Measurements from ENCODE around the gene COQ5.
"Not testable (repeated sequence)": the region's sequence is repeated elsewhere in the genome, so short reads cannot be mapped to it uniquely, and the experiment has no call there.

The COQ5 gene

DNA sequence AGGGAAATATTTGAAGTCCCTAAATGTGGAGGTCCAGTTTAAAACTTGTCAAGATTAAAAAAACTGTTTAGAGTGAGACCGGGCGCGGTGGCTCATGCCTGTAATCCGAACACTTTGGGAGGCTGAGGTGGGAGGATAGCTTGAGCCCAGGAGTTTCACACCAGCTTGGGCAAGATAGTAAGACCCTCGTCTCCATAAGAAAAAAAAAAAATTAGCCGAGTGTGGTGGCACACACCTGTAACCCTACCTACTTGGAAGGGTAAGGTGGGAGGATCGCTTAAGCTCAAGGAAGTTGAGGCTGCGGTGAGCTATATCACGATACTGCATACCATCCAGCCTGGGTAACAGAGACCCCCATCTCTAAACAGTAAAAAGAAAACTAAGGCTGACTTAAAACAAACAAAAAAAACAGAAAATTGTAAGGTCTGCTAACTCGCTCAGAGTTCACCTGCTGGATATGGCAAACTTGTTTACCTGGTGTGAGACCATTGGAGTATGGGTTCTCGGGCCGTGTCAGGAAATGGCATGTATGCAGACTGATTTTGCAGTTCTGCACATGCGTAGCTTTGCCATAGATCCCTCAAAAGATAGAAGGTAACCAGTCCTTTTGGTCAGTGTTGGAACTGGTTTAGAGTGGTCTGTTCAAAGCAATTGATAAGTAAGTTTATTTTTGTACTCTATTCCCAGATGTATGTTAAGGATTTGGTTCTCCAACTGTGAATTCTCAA is 7.3 kb upstream of the COQ5 start:
- Mint-ChIP-seq H3K4me3 (peak overlapping the region; percentile 91), H3K4me1 (ENCODE audit: low read depth) (peaks cover 54% of the 10 kb centered on the region), H3K27me3 (no peaks in the 10 kb centered on the region), H3K27ac (peak overlapping the region; percentile 53), H3K36me3 (ENCODE audit: low read depth) (peaks cover 37% of the 10 kb centered on the region), H3K9me3 (no peaks in the 10 kb centered on the region)

DNA sequence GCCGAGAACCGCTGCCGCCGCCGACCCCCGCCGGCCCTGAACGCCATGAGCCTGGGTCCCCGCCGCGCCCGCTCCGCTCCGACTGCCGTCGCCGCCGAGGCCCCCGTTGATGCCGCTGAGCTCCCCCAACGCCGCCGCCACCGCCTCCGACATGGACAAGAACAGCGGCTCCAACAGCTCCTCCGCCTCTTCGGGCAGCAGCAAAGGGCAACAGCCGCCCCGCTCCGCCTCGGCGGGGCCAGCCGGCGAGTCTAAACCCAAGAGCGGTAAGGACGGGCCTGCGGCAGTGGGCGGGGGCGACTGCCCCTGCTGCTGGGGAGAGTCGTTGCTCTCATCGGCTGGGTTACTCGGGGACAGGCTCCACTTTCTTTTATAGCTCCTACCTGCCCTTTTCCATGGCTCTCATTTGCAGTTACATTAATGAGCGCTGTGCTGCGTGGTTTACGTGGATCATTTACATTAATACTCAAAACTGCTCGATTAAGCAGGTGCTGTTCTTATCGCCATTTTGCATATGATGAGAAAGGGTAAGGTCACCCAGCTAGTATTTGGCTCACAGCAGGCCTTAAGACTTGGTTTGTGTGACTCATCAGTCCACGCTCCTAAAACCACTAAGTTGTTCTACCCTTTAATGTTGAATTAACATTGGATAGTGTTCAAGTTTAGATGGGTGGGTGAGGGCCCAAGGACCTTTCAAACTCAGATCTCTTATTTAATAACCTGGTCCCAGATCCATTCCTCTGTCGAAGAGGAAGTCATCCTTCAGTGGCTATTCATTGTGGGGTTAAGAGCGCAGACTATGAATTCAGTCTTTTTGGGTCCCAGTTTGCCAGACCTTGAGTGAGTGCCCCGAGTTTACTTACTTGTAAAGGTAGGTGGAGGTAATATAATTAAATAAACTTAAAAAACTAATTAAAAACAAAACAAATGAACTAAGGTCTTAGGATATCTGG is 6.0 kb upstream of the COQ5 start:
- Mint-ChIP-seq H3K4me3 (peak overlapping the region; percentile 91), H3K27ac (peak overlapping the region; percentile 93), H3K4me1 (ENCODE audit: low read depth) (peaks cover 51% of the 10 kb centered on the region), H3K9me3 (no peaks in the 10 kb centered on the region), H3K27me3 (no peaks in the 10 kb centered on the region), H3K36me3 (ENCODE audit: low read depth) (peaks cover 25% of the 10 kb centered on the region)

DNA sequence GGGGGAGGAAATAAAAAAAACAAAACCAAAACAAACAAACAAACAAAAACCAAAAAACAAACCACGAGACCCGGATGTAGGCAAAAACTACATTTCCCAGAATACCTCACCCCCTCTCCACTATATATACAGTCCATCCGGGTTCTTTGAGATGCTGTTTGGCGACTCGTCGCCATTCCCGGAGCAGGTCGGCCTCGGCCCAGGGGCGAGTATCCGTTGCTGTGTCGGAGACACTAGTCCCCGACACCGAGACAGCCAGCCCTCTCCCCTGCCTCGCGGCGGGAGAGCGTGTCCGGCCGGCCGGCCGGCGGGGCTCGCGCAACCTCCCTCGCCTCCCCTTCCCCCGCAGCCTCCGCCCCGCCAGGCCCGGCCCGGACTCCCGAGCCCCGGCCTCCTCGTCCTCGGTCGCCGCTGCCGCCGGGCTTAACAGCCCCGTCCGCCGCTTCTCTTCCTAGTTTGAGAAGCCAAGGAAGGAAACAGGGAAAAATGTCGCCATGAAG is 5.3 kb upstream of the COQ5 start, which contains the start of gene RNF10:
TSS of gene RNF10 (plus strand) at position 154 of the 500 bp plus-strand sequence. CDS start 456 bp downstream, outside the sequence.
- Mint-ChIP-seq H3K27ac (peak within 1 kb of the TSS; percentile 93), H3K27me3 (no peaks in the 10 kb centered on the region), H3K4me3 (peak within 1 kb of the TSS; percentile 91), H3K9me3 (no peaks in the 10 kb centered on the region), H3K36me3 (ENCODE audit: low read depth) (peaks cover 25% of the 10 kb centered on the region), H3K4me1 (ENCODE audit: low read depth) (peaks cover 48% of the 10 kb centered on the region)

DNA sequence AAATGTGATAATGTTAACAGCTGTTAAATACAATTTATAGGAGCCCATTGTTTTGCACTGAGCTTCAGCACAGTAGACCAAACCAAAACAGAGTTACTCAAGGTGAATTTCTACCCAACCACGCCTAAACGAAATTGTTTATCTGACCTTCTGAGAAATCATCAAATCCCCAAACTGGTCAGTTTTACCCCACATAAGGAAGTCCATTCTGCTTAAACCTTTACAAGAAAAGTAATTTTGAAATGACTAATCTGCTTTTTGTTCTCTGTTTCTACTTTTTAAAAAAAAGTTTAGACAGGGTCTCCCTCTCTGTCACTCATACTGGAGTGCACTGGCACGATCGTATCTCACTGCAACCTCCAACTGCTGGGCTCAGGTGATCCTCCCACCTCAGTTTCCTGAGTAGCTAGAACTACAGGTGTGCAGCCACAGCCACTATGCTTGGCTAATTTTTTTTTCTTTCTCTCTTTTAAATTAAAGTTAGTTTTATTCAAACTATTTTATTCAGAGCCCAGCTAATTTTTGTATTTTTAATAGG is 3.8 kb upstream of the COQ5 start:
- no peaks in the 10 kb centered on the region for H3K27me3 Mint-ChIP-seq
- no peak overlapping the region for H3K4me3 Mint-ChIP-seq
- peaks cover 41% of the 10 kb centered on the region for H3K4me1 Mint-ChIP-seq (ENCODE audit: low read depth)
- no peak overlapping the region for H3K27ac Mint-ChIP-seq
- H3K36me3 Mint-ChIP-seq (ENCODE audit: low read depth) = peaks cover 22% of the 10 kb centered on the region
- H3K9me3 Mint-ChIP-seq = no peaks in the 10 kb centered on the region

DNA sequence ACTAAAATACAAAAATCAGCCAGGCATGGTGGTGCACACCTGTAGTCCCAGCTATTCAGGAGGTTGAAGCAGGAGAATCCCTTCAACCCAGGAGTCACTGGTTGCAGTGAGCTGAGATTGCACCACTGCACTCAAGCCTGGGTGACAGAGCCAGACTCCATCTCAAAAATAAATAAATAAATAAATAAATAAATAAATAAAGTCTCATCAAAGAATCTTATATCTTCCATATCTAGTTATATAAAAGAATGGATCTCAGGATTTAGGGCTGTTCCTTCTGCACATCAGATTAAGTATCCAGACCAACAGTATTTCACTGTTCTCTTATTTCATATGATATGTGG is 1.4 kb upstream of the COQ5 start:
- not testable (repeated sequence) for H3K9me3 Mint-ChIP-seq; H3K36me3 Mint-ChIP-seq (ENCODE audit: low read depth); H3K27me3 Mint-ChIP-seq; H3K27ac Mint-ChIP-seq
- Mint-ChIP-seq H3K4me3 (peak overlapping the region; percentile 100), H3K4me1 (ENCODE audit: low read depth) (peaks cover 22% of the 10 kb centered on the region)

DNA sequence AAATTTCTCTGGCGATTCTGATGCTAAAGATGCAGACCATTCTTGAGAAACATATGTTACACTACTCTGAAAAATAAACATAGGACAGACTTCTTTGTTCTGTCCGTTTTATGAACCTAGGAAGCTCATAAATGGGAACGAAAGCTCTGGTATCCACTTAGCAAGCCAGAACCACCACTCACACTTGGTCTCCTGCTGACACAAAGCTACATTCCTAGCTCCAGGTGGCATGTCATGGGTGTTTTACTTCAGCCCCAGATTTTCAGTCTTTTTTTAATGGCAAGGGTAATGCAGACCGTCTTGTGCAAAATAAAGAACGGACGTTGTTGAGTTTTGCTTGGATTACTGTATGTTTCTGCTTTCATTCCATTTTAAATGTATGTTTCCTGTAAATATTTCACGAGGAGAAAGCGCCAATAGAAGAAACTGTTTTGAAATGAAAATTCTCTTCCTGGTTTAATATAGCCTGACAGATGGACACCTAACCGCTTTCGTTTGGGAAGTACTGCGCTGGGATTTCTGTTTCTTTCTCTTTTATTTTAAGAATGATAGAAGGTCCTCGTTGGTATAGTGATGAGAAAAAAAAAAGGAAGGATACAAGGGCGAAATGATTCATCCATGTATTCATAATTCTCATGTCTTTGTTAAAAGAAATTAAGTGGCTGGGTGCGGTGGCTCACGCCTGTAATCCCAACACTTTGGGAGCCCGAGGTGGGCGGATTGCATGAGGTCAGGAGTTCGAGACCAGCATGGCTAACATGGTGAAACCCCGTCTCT is 871 bp upstream of the COQ5 start:
- Mint-ChIP-seq H3K27me3 (no peaks in the 10 kb centered on the region), H3K9me3 (no peaks in the 10 kb centered on the region), H3K4me1 (ENCODE audit: low read depth) (peaks cover 22% of the 10 kb centered on the region), H3K4me3 (peak overlapping the region; percentile 100), H3K27ac (peak overlapping the region; percentile 100), H3K36me3 (ENCODE audit: low read depth) (peaks cover 9% of the 10 kb centered on the region)

DNA sequence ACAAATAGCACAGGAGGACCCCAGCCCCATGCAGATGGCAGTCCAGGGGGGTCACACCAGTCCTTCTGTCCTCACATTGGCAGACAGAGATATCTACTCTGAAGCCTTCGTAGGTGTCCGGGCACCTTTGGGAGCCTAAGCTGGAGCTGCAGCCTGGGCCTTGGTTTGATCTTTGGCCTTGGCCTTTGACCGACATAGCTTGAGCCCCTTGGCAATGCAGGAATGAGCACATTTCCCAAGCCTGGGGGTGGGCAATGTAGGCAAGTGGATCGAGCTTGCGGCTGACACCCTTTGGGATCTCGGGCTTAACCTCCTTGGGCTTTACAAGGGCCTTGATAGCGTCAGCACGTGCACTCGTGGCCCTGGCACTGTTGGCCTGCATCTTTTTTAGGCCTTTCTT is 6.4 kb downstream of the COQ5 start:
- no peak overlapping the region for H3K27ac Mint-ChIP-seq
- H3K4me3 Mint-ChIP-seq = no peak overlapping the region
- H3K36me3 Mint-ChIP-seq (ENCODE audit: low read depth) = peaks cover 13% of the 10 kb centered on the region
- H3K9me3 Mint-ChIP-seq = no peaks in the 10 kb centered on the region
- H3K27me3 Mint-ChIP-seq = no peaks in the 10 kb centered on the region
- peaks cover 5% of the 10 kb centered on the region for H3K4me1 Mint-ChIP-seq (ENCODE audit: low read depth)

DNA sequence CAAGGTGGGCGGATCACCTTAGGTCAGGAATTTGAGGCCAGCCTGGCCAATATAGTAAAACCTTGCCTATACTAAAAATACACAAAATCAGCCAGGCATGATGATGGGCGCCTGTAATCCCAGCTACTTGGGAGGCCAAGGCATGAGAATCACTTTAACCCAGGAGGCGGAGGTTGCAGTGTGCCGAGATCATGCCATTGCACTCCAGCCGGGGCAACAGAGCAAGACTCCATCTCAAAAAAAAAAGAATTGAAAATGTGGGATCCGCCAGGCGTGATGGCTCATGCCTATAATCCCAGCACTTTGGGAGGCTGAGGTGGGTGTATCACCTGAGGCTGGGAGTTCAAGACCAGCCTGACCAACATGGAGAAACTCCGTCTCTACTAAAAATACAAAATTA is 9.6 kb downstream of the COQ5 start:
- H3K4me1 Mint-ChIP-seq (ENCODE audit: low read depth); H3K9me3 Mint-ChIP-seq; H3K27ac Mint-ChIP-seq; H3K4me3 Mint-ChIP-seq; H3K27me3 Mint-ChIP-seq: not testable (repeated sequence)
- H3K36me3 Mint-ChIP-seq (ENCODE audit: low read depth) = peaks cover 21% of the 10 kb centered on the region

DNA sequence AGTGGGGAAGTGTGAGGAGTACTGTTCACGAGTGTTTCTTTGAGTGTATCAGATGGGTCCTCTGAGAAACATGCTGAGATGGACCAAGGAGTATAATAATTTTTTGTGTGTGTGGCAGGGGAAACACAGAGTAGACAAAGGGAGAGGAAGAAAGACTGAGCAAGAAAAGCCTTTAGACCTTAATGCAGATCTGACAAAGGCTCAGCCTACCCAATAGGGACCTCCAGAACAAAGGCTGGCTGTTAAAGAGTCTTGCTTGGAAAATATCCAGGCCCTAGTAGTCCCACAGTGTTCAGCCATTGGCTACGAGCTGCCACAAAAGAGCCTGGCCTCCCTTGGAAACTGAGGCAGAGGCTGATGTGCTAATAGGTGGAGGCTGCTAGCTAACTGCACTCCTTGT is 13.5 kb downstream of the COQ5 start:
- H3K27me3 Mint-ChIP-seq = no peaks in the 10 kb centered on the region
- H3K4me1 Mint-ChIP-seq (ENCODE audit: low read depth) = no peaks in the 10 kb centered on the region
- H3K36me3 Mint-ChIP-seq (ENCODE audit: low read depth) = peaks cover 29% of the 10 kb centered on the region
- no peak overlapping the region for H3K4me3 Mint-ChIP-seq
- no peak overlapping the region for H3K27ac Mint-ChIP-seq
- no peaks in the 10 kb centered on the region for H3K9me3 Mint-ChIP-seq

DNA sequence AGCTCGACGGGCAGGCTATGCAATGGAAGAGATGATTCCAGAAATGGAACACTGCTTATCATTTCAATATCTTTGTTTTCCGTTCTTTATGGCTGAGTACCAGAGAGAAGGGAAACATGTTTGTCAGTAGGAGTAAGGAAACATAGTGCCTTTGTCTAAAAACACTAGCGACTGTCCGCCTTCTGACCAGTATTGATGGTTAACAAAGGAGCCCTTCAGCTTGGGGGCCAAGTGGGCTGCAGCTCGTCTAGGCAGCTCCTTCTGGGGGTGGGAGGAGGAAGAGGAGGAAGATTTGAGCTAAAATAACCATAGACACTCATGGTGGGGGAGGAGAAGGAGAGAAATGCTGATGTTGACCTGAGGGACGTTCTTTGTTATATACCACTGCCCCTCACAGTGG is 15.0 kb downstream of the COQ5 start:
- Mint-ChIP-seq H3K4me1 (ENCODE audit: low read depth) (no peaks in the 10 kb centered on the region), H3K9me3 (no peaks in the 10 kb centered on the region), H3K27me3 (no peaks in the 10 kb centered on the region), H3K27ac (no peak overlapping the region), H3K4me3 (no peak overlapping the region), H3K36me3 (ENCODE audit: low read depth) (peaks cover 31% of the 10 kb centered on the region)

DNA sequence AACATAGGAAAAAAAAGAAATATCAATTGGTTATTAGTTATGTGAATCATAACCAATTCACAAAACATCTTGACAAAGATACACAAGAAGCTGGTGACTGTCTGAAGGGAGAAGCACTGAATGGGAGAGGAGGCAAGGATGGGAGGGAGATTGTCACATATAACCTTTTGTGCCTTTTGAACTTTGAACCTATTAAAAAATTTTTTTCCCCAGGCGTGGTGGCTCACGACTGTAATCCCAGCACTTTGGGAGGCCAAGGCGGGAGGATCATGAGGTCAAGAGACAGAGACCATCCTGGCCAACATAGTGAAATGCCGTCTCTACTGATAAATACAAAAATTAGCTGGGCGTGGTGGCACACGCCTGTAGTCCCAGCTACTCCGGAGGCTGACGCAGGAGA is 20.4 kb downstream of the COQ5 start:
- no peak overlapping the region for H3K4me3 Mint-ChIP-seq
- H3K9me3 Mint-ChIP-seq = no peaks in the 10 kb centered on the region
- H3K4me1 Mint-ChIP-seq (ENCODE audit: low read depth) = no peaks in the 10 kb centered on the region
- H3K36me3 Mint-ChIP-seq (ENCODE audit: low read depth) = peaks cover 27% of the 10 kb centered on the region
- no peak overlapping the region for H3K27ac Mint-ChIP-seq
- no peaks in the 10 kb centered on the region for H3K27me3 Mint-ChIP-seq

DNA sequence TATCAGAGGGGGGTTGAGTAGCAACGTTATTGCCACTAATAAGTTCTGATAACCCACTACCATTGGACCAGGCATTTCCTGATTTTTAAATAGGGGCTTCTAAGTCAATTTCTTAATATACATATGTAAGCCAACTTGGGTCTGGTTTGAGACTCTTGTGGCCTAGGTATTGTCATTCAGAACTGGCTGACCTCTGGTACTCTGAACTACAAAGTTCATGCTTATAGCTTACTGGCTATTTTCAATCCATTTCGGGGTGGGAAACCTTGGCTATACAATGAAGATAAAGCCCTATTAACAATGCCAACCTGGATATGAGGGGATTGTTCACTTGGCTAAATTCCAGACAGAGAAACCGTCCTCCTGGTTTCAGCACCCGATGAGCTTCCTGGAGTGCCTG is 24.4 kb downstream of the COQ5 start:
- H3K4me1 Mint-ChIP-seq (ENCODE audit: low read depth) = no peaks in the 10 kb centered on the region
- H3K27ac Mint-ChIP-seq = no peak overlapping the region
- H3K9me3 Mint-ChIP-seq = no peaks in the 10 kb centered on the region
- peaks cover 28% of the 10 kb centered on the region for H3K36me3 Mint-ChIP-seq (ENCODE audit: low read depth)
- H3K4me3 Mint-ChIP-seq = no peak overlapping the region
- H3K27me3 Mint-ChIP-seq = no peaks in the 10 kb centered on the region

DNA sequence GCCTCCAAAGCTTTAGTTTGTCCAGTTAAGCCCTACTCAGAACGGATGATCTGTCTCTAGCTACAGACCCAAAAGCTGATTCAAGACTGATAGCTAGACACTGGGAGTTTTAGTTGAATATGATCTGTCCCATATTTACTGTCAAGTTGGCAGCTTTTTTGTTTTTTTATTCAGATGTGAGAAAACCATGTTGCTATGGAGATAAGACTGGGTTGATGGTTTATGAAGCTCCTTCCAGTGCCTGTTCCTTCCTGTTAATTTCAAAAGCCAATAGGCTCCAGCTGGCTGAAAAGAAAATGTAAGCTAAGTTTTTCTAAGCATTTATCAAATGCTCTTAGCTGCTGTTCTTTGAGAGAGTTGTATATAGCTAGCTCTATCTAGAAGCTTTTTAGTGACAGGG is 28.4 kb downstream of the COQ5 start:
- peaks cover 21% of the 10 kb centered on the region for H3K4me1 Mint-ChIP-seq (ENCODE audit: low read depth)
- H3K27ac Mint-ChIP-seq = peak overlapping the region; percentile 26
- no peak overlapping the region for H3K4me3 Mint-ChIP-seq
- H3K9me3 Mint-ChIP-seq = no peaks in the 10 kb centered on the region
- peaks cover 42% of the 10 kb centered on the region for H3K36me3 Mint-ChIP-seq (ENCODE audit: low read depth)
- no peaks in the 10 kb centered on the region for H3K27me3 Mint-ChIP-seq

DNA sequence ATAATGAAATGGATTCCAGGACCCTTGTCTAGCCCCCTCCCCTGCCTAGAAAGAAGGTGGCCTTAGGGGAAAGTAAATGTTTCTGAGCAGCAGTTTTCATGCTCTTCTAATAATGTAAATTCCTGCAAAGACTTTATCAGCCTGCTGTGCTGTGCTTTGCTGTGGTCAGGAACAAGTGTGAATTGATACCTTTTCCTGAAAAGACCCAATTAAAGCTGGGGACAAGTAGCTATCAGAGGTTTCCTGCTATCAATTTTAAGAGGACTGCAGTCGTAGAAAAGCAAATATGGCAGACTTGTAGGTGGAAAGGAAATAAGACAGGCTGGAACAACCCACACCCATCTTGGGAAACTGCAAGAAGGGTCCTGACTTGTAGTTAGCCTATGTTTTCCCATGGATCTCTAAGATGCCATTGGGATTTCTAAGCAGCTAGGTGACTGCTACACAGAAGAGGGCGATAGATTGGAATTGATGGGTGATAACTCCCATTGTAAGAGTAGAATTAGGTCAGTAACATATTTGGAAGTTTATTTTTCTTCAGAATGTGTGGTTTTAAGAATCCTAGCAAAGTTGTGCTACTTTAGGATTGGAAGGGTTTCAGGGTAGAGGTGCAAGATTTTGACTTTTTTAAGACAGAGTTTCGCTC is 30.0 kb downstream of the COQ5 start:
- peaks cover 39% of the 10 kb centered on the region for H3K36me3 Mint-ChIP-seq (ENCODE audit: low read depth)

More for the DNA sequence above, 30.0 kb downstream of the COQ5 start:
- Mint-ChIP-seq H3K9me3 (no peaks in the 10 kb centered on the region), H3K27ac (no peak overlapping the region), H3K4me1 (ENCODE audit: low read depth) (peaks cover 29% of the 10 kb centered on the region), H3K4me3 (no peak overlapping the region), H3K27me3 (no peaks in the 10 kb centered on the region)
